HCT116 (cell line): Measurements from ENCODE around the gene HOXA1. TPM values are rescaled to one million over a fixed set of nuclear protein-coding genes. Genes with fewer than 3 reads are reported as not detected.

Experiments
- ATAC-seq: fragments of 200-7000 bp; cut with Tn5 transposase; 2 replicates; pipeline ENCODE4 v1.9.1; 2020; ENCODE audit warnings: mild to moderate bottlenecking, moderate library complexity
- BruUV-seq: library from RNA; stranded (reverse); fragments of 400-500 nt; replicated peaks from 2 replicates; lab custom pipeline; 2021; lab: Mats Ljungman, UMichigan
- CTCF ChIA-PET: fragments of 300-600 bp; sonication (Branson Sonifier 250); formaldehyde crosslinking; loops from one replicate; lab custom pipeline; 2021; ENCODE audit warnings: antibody characterized with exemption; lab: Charles Lee
- POLR2A ChIA-PET: fragments of 300-600, 350-600 bp; sonication (Branson Sonifier 250); formaldehyde crosslinking; loops from one replicate; lab custom pipeline; 2021; ENCODE audit warnings: antibody characterized with exemption; lab: Charles Lee
- RAD21 ChIA-PET, 2 experiments: fragments of 300-600 bp; sonication (Branson Sonifier 250); formaldehyde crosslinking; loops; one replicate each; lab custom pipeline; 2023; ENCODE audit warnings: low total read pairs in 2 of 2; ENCODE audit not compliant: uncharacterized antibody in 2 of 2, unreplicated experiment in 2 of 2, low non-redundant PET in 1 of 2; lab: Charles Lee
- DNase-seq: peaks from one replicate; pipeline ENCODE4 v3.0.0-alpha.2; 2010; ENCODE audit warnings: low read depth, low spot score
- H2AFZ ChIP-seq: fragments of 200-600 bp; shearing (Covaris generic), sonication (generic); 2 replicates; pipeline ENCODE4 v1.6.1; 2017; ENCODE audit warnings: low read depth, mixed run types, mixed read lengths, antibody characterized with exemption, low read length; ENCODE audit not compliant: poor library complexity, severe bottlenecking
- H3K27ac ChIP-seq: 2 replicates; pipeline ENCODE4 v1.5.1; 2012; ENCODE audit warnings: low read depth, low read length
- H3K27me3 ChIP-seq: fragments of 200-600 bp; sonication (generic); 2 replicates; pipeline ENCODE4 v1.6.1; 2016; ENCODE audit warnings: mixed run types, low read length, mixed read lengths; ENCODE audit not compliant: insufficient read depth
- H3K36me3 ChIP-seq, 2 experiments: fragments of 200-500 bp in 1 of 2; fragments of 200-600 bp in 1 of 2; sonication (Bioruptor generic) in 1 of 2; sonication (generic) in 1 of 2; 2 replicates each; pipeline versions ENCODE4 v1.5.1 to v1.6.1; 2014 to 2016; ENCODE audit warnings: low read length in 2 of 2, inconsistent platforms in 1 of 2, mixed read lengths in 1 of 2, mixed run types in 1 of 2; ENCODE audit not compliant: insufficient read depth in 2 of 2, control insufficient read depth in 1 of 2
- H3K4me1 ChIP-seq, 2 experiments: fragments of 200-600 bp in 1 of 2; sonication (generic) in 1 of 2; 2 replicates each; pipeline versions ENCODE4 v1.5.1 to v1.6.1; 2012 to 2017; ENCODE audit warnings: low read length in 2 of 2, inconsistent platforms in 1 of 2, mild to moderate bottlenecking in 1 of 2, mixed read lengths in 1 of 2, mixed run types in 1 of 2, moderate library complexity in 1 of 2; ENCODE audit not compliant: insufficient read depth in 2 of 2, control insufficient read depth in 1 of 2
- H3K4me2 ChIP-seq: fragments of 200-600 bp; sonication (generic); 2 replicates; pipeline ENCODE4 v1.6.1; 2017; ENCODE audit warnings: mixed run types, low read length, mixed read lengths
- H3K4me3 ChIP-seq, 2 experiments: fragments of 200-600 bp in 1 of 2; sonication (generic) in 1 of 2; replicated peaks in 1 of 2; 2 replicates each; pipeline ENCODE4 v1.5.1; 2011 to 2016; ENCODE audit warnings: low read length in 2 of 2, control low read depth in 1 of 2, low read depth in 1 of 2, mild to moderate bottlenecking in 1 of 2, mixed read lengths in 1 of 2, mixed run types in 1 of 2
- H3K79me2 ChIP-seq: fragments of 200-600 bp; sonication (generic); 2 replicates; pipeline ENCODE4 v1.6.1; 2017; ENCODE audit warnings: mild to moderate bottlenecking, mixed run types, low read length, moderate library complexity, mixed read lengths; ENCODE audit not compliant: insufficient read depth
- H3K9ac ChIP-seq: fragments of 200-600 bp; sonication (generic); 2 replicates; pipeline ENCODE4 v1.6.1; 2016; ENCODE audit warnings: low read length, mixed read lengths
- H3K9me2 ChIP-seq: fragments of 200-600 bp; sonication (generic), shearing (Covaris generic); 2 replicates; pipeline ENCODE4 v1.6.1; 2017; ENCODE audit warnings: mixed run types, mild to moderate bottlenecking, moderate library complexity; ENCODE audit not compliant: insufficient read depth
- H3K9me3 ChIP-seq, 2 experiments: fragments of 200-500 bp in 1 of 2; fragments of 200-600 bp in 1 of 2; sonication (Bioruptor generic) in 1 of 2; sonication (generic) in 1 of 2; 2 replicates each; pipeline ENCODE4 v1.6.1; 2014 to 2017; ENCODE audit warnings: low read length in 2 of 2, mixed read lengths in 2 of 2, inconsistent platforms in 1 of 2, low read depth in 1 of 2, mild to moderate bottlenecking in 1 of 2, mixed run types in 1 of 2, moderate library complexity in 1 of 2; ENCODE audit not compliant: control insufficient read depth in 1 of 2, insufficient read depth in 1 of 2
- H4K20me1 ChIP-seq: fragments of 200-600 bp; sonication (generic), shearing (Covaris generic); 2 replicates; pipeline ENCODE4 v1.6.1; 2017; ENCODE audit warnings: mixed run types, mild to moderate bottlenecking, moderate library complexity; ENCODE audit not compliant: insufficient read depth
- ATF3 ChIP-seq: IDR thresholded peaks from 2 replicates; pipeline ENCODE4 v1.6.1; 2012
- CBX3 ChIP-seq: IDR thresholded peaks from 2 replicates; pipeline ENCODE4 v1.6.1; 2012; ENCODE audit warnings: low read depth
- CTCF ChIP-seq, 3 experiments: fragments of 200-600 bp in 1 of 3; sonication (generic) in 1 of 3; IDR thresholded peaks in 2 of 3; conservative IDR thresholded peaks in 1 of 3; 2 replicates each; pipeline ENCODE4 v1.5.1; 2012 to 2017; ENCODE audit warnings: low read depth in 2 of 3, low read length in 2 of 3, antibody characterized with exemption in 1 of 3, borderline replicate concordance in 1 of 3, control low read depth in 1 of 3, mild to moderate bottlenecking in 1 of 3, mixed read lengths in 1 of 3, mixed run types in 1 of 3, moderate library complexity in 1 of 3; ENCODE audit not compliant: insufficient read depth in 1 of 3
- EGR1 ChIP-seq: IDR thresholded peaks from 2 replicates; pipeline ENCODE4 v1.6.1; 2012; ENCODE audit warnings: low read depth
- ELF1 ChIP-seq: IDR thresholded peaks from 2 replicates; pipeline ENCODE4 v1.6.1; 2012; ENCODE audit warnings: low read depth, borderline replicate concordance
- EZH2phosphoT487 ChIP-seq: fragments of 200-600 bp; IDR thresholded peaks from 2 replicates; pipeline ENCODE4 v1.6.1; 2018; ENCODE audit warnings: antibody characterized with exemption, borderline replicate concordance
- FOSL1 ChIP-seq: IDR thresholded peaks from 2 replicates; pipeline ENCODE4 v1.6.1; 2012; ENCODE audit warnings: low read depth
- POLR2AphosphoS5 ChIP-seq: IDR thresholded peaks from 2 replicates; pipeline ENCODE4 v1.6.1; 2011; ENCODE audit warnings: mild to moderate bottlenecking, low read depth, low read length, moderate library complexity
- SP1 ChIP-seq: IDR thresholded peaks from 2 replicates; pipeline ENCODE4 v1.6.1; 2012; ENCODE audit warnings: low read depth
- SRF ChIP-seq: IDR thresholded peaks from 2 replicates; pipeline ENCODE4 v1.6.1; 2012; ENCODE audit warnings: low read depth
- ZBTB33 ChIP-seq: IDR thresholded peaks from 2 replicates; pipeline ENCODE4 v1.6.1; 2011; ENCODE audit warnings: mild to moderate bottlenecking, low read length, moderate library complexity; ENCODE audit not compliant: insufficient replicate concordance; ENCODE audit errors: extremely low read depth
- intact Hi-C: fragments of 100-400 bp; cut with micrococcal nuclease; formaldehyde crosslinking; loops from 2 replicates; pipeline ENCODE4 v1.10.0; 2022
- total RNA-seq: library from RNA; stranded (reverse); gene quantifications from one replicate; pipeline ENCODE4 v1.2.1, GENCODE V29; 2021; ENCODE audit not compliant: unreplicated experiment

Gene HOXA1
- total RNA-seq, 1 experiment from 2014 or later = 2.8 TPM

GRCh38 chr7:27124096-27124901 lies 28.5 kb upstream of the HOXA1 start (continued):
- TF ChIP-seq EZH2phosphoT487 (no peak), SP1 (peak; percentile 54), CBX3 (0 out of 2 replicates have a peak, but pooled peaks have one; percentile 8), POLR2AphosphoS5 (peak; percentile 34; the same call in 1 of the 2 replicates)

GRCh38 chr7:27123477-27124053 lies 27.8 kb upstream of the HOXA1 start:
- H4K20me1 ChIP-seq = no peaks in the 10 kb centered on the region
- no peaks in the 10 kb centered on the region for H3K9me2 ChIP-seq
- RAD21 ChIA-PET = no interaction called here
- H3K36me3 ChIP-seq = no peaks in the 10 kb centered on the region
- peak overlapping the region; percentile 52 for H3K9ac ChIP-seq
- H3K4me2 ChIP-seq = peak overlapping the region; percentile 76
- CTCF ChIA-PET = no interaction called here
- peak overlapping the region; percentile 60; the same call in 1 of the 2 replicates for H3K27ac ChIP-seq
- H2AFZ ChIP-seq = peak overlapping the region; percentile 70
- no peak for ATAC-seq
- intact Hi-C loops = no loop called here
- H3K9me3 ChIP-seq = no peaks in the 10 kb centered on the region
- H3K4me1 ChIP-seq = peaks cover 33 to 78% of the 10 kb centered on the region in 2 experiments
- peak overlapping the region; percentile 27 to 37 for H3K4me3 ChIP-seq
- H3K27me3 ChIP-seq = peaks cover 40% of the 10 kb centered on the region
- no TSS peak for BruUV-seq
- DNase-seq = no peak
- TF ChIP-seq SP1 (no peak), ELF1 (no peak), EGR1 (no peak), ATF3 (no peak), EZH2phosphoT487 (no peak), CTCF (IDR thresholded peaks at IDR 0.05 in 2 of 3, conservative IDR thresholded peaks at IDR 0.05 in 1 of 3; ENCODE audit: borderline replicate concordance in 1 of 3, insufficient read depth in 1 of 3, low read depth in 2 of 3, low read length in 2 of 3) (no peak), SRF (no peak), FOSL1 (no peak), POLR2AphosphoS5 (no peak), ZBTB33 (no peak)
- H3K79me2 ChIP-seq = no peaks in the 10 kb centered on the region
- POLR2A ChIA-PET = no interaction called here
